Measurements from ENCODE around the gene HOXC9. TPM values are rescaled to one million over a fixed set of nuclear protein-coding genes. Genes with fewer than 3 reads are reported as not detected.

Gene HOXC9
- total and polyA plus RNA-seq, 10 donors = 0.05 TPM; not detected in 9

GRCh38 chr12:53994264-53995001, 5.5 kb upstream of the HOXC9 start:
- peak; percentile 70 for DNase-seq
- H3K36me3 ChIP-seq = no peaks in the 10 kb centered on the region
- intact Hi-C loops (cut with DNase I; ENCODE audit: low total_unique reads) = no loop called here
- TF ChIP-seq POLR2A (IDR thresholded peaks at IDR 0.05) = no peak
- TF ChIP-seq POLR2AphosphoS5 (IDR thresholded peaks at IDR 0.05) = peak in 1 of 3 donors; percentile 20
- TF ChIP-seq, protein P1, sequence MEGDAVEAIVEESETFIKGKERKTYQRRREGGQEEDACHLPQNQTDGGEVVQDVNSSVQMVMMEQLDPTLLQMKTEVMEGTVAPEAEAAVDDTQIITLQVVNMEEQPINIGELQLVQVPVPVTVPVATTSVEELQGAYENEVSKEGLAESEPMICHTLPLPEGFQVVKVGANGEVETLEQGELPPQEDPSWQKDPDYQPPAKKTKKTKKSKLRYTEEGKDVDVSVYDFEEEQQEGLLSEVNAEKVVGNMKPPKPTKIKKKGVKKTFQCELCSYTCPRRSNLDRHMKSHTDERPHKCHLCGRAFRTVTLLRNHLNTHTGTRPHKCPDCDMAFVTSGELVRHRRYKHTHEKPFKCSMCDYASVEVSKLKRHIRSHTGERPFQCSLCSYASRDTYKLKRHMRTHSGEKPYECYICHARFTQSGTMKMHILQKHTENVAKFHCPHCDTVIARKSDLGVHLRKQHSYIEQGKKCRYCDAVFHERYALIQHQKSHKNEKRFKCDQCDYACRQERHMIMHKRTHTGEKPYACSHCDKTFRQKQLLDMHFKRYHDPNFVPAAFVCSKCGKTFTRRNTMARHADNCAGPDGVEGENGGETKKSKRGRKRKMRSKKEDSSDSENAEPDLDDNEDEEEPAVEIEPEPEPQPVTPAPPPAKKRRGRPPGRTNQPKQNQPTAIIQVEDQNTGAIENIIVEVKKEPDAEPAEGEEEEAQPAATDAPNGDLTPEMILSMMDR (IDR thresholded peaks at IDR 0.05 in 8 of 11, conservative IDR thresholded peaks at IDR 0.05 in 3 of 11) = no peak
- H3K27me3 ChIP-seq (replicated peaks in 1 of 7) = peaks cover 15 to 100% (median 100%) of the 10 kb centered on the region in 7 donors
- H3K4me3 ChIP-seq = peak overlapping the region in 5 of 8 donors; percentile 46 to 77 (median 49)
- peaks cover 14 to 48% (median 37%) of the 10 kb centered on the region in 6 donors for H3K4me1 ChIP-seq
- WGBS, 5 donors = 4 to 13% (median 8%) methylated on average over 52 to 60 of the region's 60 CpGs
- H3K9me3 ChIP-seq = no peaks in the 10 kb centered on the region
- no peak overlapping the region for H3K27ac ChIP-seq

DNA sequence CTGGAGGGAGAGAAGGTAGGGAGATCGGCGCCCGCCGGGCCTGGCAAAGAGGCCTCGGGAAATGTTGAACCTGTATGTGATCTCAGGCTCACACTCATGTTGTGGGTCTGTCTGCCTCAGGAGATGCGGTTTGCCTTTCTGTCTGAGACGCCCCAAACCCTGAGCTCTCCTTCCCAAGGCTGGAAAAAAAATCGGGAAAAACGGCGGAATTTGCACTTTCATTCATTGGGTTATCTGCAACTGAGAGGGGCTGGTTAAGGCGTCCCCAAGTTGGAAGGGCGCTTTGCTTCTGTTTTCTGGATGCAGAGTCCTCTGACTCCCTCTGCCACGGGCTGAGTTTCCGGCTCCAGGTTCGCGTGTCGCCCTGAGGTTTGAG, 5.0 kb upstream of the HOXC9 start:
- intact Hi-C loops (cut with DNase I; ENCODE audit: low total_unique reads) = no loop called here
- Histone ChIP-seq H3K27ac (no peak overlapping the region), H3K4me1 (peaks cover 16 to 49% (median 39%) of the 10 kb centered on the region in 6 donors), H3K27me3 (replicated peaks in 1 of 7) (peaks cover 15 to 100% (median 100%) of the 10 kb centered on the region in 7 donors), H3K9me3 (no peaks in the 10 kb centered on the region), H3K36me3 (no peaks in the 10 kb centered on the region), H3K4me3 (peak overlapping the region in 7 of 8 donors; percentile 46 to 77 (median 49))
- no peak for DNase-seq
- WGBS, 5 donors = 2 to 6% (median 3%) methylated on average over 13 to 17 of the region's 17 CpGs
- TF ChIP-seq, protein P1 (IDR thresholded peaks at IDR 0.05 in 8 of 11, conservative IDR thresholded peaks at IDR 0.05 in 3 of 11) = no peak
- TF ChIP-seq POLR2A (IDR thresholded peaks at IDR 0.05) (no peak), POLR2AphosphoS5 (IDR thresholded peaks at IDR 0.05) (no peak)

- peak; percentile 72 for DNase-seq
- WGBS, 5 donors = 1 to 4% (median 2%) methylated on average over 44 to 48 of the region's 48 CpGs
- Histone ChIP-seq H3K36me3 (no peaks in the 10 kb centered on the region), H3K27ac (no peak overlapping the region), H3K4me1 (peaks cover 19 to 55% (median 45%) of the 10 kb centered on the region in 6 donors), H3K9me3 (no peaks in the 10 kb centered on the region), H3K27me3 (replicated peaks in 1 of 7) (peaks cover 21 to 100% (median 100%) of the 10 kb centered on the region in 7 donors), H3K4me3 (peak overlapping the region; percentile 24 to 77 (median 49))
- TF ChIP-seq POLR2A (IDR thresholded peaks at IDR 0.05) = no peak
- peak in 1 of 3 donors; percentile 62 for TF ChIP-seq POLR2AphosphoS5 (IDR thresholded peaks at IDR 0.05)
- intact Hi-C loops (cut with DNase I; ENCODE audit: low total_unique reads) = no loop called here
Observed at GRCh38 chr12:53995378-53996239, 4.4 kb upstream of the HOXC9 start.

DNA sequence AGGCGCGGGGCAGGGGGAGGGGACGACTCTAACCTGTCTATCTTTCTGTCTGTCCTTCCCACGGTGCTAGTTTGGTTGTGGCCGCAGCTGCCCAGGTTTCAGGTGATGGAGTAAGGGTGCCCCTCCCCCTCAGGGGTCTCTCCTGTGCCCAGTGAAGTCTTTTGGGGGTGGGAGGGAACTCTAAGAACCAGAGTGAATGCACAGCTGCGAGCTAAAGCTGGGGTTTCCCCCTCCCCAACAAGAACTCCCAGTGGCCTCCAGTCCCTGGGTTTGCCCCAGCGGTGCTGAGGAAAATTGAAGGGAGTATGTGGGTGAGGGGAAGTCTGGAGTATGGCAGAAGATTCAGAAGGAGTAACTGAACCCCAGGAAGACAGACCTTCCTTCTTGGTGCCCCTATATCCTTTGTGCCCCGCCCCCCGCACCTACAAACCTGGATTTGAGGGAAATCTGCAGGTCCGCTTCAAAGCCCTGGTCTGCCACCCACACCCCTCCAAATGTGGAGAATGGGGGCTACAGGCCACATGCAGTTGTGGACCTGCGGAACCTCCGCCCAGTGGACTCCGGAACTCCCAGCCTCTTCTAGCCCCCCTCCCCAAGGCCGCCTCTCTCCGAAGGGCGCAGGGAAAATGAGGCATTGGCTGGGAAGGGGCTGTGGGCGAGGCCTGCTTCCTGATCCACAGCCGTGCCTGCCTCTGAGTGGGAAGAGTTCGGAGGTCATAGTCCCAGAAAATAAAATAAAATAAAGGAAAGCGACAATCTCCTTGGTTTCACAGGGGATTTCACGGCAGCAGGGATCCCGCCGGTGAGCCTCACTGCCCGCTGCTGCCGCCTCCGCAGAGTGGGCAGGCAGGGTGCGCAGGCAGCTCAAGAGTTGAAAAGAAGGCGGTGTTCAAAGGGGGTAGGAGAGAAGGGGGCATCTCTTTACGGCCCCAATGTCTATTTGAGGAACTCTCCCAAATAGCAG, 3.4 kb upstream of the HOXC9 start:
- Histone ChIP-seq H3K36me3 (no peaks in the 10 kb centered on the region), H3K27ac (no peak overlapping the region), H3K27me3 (replicated peaks in 1 of 7) (peaks cover 24 to 100% (median 100%) of the 10 kb centered on the region in 7 donors), H3K4me3 (peak overlapping the region; percentile 24 to 77 (median 49)), H3K9me3 (no peaks in the 10 kb centered on the region), H3K4me1 (peaks cover 19 to 58% (median 47%) of the 10 kb centered on the region in 6 donors)
- WGBS, 5 donors = 20 to 32% (median 24%) methylated on average over 29 of the region's 29 CpGs
- TF ChIP-seq, protein P1 (IDR thresholded peaks at IDR 0.05 in 8 of 11, conservative IDR thresholded peaks at IDR 0.05 in 3 of 11) = no peak
- intact Hi-C loops (cut with DNase I; ENCODE audit: low total_unique reads) = no loop called here
- DNase-seq = peak; percentile 64
